CD4-positive, alpha-beta memory T cell (primary cell): ENCODE measurements around the gene RNU4-1. TPM values are rescaled to one million over a fixed set of nuclear protein-coding genes. Genes with fewer than 3 reads are reported as not detected.
A peak's percentile ranks its signal among the peaks of the same experiment; 100 is the strongest.
"Not testable (repeated sequence)": the region's sequence is repeated elsewhere in the genome, so short reads cannot be mapped to it uniquely, and the experiment has no call there.

ENCODE experiments used
- CTCF ChIA-PET: fragments of 350-600 bp; sonication (Branson Sonifier 250); formaldehyde crosslinking; loops from one replicate; lab custom pipeline; 2021; ENCODE audit warnings: inconsistent platforms; ENCODE audit not compliant: partially characterized antibody; lab: Charles Lee
- POLR2A ChIA-PET: fragments of 350-600 bp; sonication (Branson Sonifier 250); formaldehyde crosslinking; loops from one replicate; lab custom pipeline; 2021; ENCODE audit not compliant: partially characterized antibody; lab: Charles Lee
- DNase-seq, 5 donors: peaks; one replicate each; pipeline versions ENCODE4 v3.0.0 to v3.0.0-alpha.2; 2020 to 2022; ENCODE audit warnings: mixed read lengths in 1 of 5
- H3K27ac ChIP-seq: one replicate; pipeline ENCODE4 v1.7.0; 2013; ENCODE audit warnings: low read depth, low read length
- H3K27me3 ChIP-seq: 2 replicates; pipeline ENCODE4 v1.7.0; 2013; ENCODE audit warnings: mild to moderate bottlenecking, low read length, moderate library complexity; ENCODE audit not compliant: insufficient read depth
- H3K36me3 ChIP-seq: 2 replicates; pipeline ENCODE4 v1.7.0; 2013; ENCODE audit warnings: mild to moderate bottlenecking, low read length, moderate library complexity; ENCODE audit not compliant: insufficient read depth
- H3K4me1 ChIP-seq: 2 replicates; pipeline ENCODE4 v1.7.0; 2013; ENCODE audit warnings: mild to moderate bottlenecking, low read length, moderate library complexity; ENCODE audit not compliant: insufficient read depth
- H3K4me3 ChIP-seq, 2 donors: one replicate each; pipeline ENCODE4 v1.7.0; 2013; ENCODE audit warnings: low read length in 2 of 2, mild to moderate bottlenecking in 1 of 2
- H3K9me3 ChIP-seq, 2 donors: one replicate each; pipeline ENCODE4 v1.7.0; 2013; ENCODE audit warnings: low read length in 2 of 2, control low read depth in 1 of 2; ENCODE audit not compliant: control insufficient read depth in 1 of 2
- H3K27ac Mint-ChIP-seq, 7 donors: one replicate each; pipeline ENCODE4 v1.8.0; 2020 to 2021; ENCODE audit warnings: mixed read lengths in 7 of 7, mild to moderate bottlenecking in 6 of 7, inconsistent platforms in 3 of 7, moderate library complexity in 3 of 7
- H3K27me3 Mint-ChIP-seq, 2 donors: one replicate each; pipeline ENCODE4 v1.8.0; 2020 to 2021; ENCODE audit warnings: mixed read lengths in 2 of 2
- H3K36me3 Mint-ChIP-seq, 2 donors: one replicate each; pipeline ENCODE4 v1.8.0; 2020 to 2021; ENCODE audit warnings: mixed read lengths in 2 of 2, inconsistent platforms in 1 of 2, mild to moderate bottlenecking in 1 of 2
- H3K4me1 Mint-ChIP-seq, 4 donors: one replicate each; pipeline ENCODE4 v1.8.0; 2020 to 2021; ENCODE audit warnings: mixed read lengths in 4 of 4, mild to moderate bottlenecking in 1 of 4
- H3K4me3 Mint-ChIP-seq, 8 donors: one replicate each; pipeline ENCODE4 v1.8.0; 2020 to 2021; ENCODE audit warnings: mixed read lengths in 8 of 8, mild to moderate bottlenecking in 7 of 8, moderate library complexity in 6 of 8, inconsistent platforms in 3 of 8
- H3K9me3 Mint-ChIP-seq, 8 donors: one replicate each; pipeline ENCODE4 v1.8.0; 2020 to 2021; ENCODE audit warnings: mixed read lengths in 8 of 8, mild to moderate bottlenecking in 5 of 8, inconsistent platforms in 3 of 8, moderate library complexity in 1 of 8
- intact Hi-C: fragments of 100-400 bp; cut with micrococcal nuclease; formaldehyde crosslinking; loops from one replicate; pipeline ENCODE4 v1.15.1; 2023
- polyA plus RNA-seq, 2 donors: library from polyadenylated mRNA; unstranded; fragments of 300-500 nt; fragmentation: Illumina TruSeq; gene quantifications; one replicate each; pipeline ENCODE4 v1.2.3, GENCODE V29; 2021
- total RNA-seq, 2 experiments: library from RNA; stranded (reverse); gene quantifications; one replicate each; pipeline ENCODE4 v1.2.3, GENCODE V29; 2021

The RNU4-1 gene
- total RNA-seq (1,000 to 10,000 TPM in 1 of 2 experiments, 100 to 1,000 TPM in 1; 925 to 1,200 TPM), polyA plus RNA-seq (not detected)

DNA sequence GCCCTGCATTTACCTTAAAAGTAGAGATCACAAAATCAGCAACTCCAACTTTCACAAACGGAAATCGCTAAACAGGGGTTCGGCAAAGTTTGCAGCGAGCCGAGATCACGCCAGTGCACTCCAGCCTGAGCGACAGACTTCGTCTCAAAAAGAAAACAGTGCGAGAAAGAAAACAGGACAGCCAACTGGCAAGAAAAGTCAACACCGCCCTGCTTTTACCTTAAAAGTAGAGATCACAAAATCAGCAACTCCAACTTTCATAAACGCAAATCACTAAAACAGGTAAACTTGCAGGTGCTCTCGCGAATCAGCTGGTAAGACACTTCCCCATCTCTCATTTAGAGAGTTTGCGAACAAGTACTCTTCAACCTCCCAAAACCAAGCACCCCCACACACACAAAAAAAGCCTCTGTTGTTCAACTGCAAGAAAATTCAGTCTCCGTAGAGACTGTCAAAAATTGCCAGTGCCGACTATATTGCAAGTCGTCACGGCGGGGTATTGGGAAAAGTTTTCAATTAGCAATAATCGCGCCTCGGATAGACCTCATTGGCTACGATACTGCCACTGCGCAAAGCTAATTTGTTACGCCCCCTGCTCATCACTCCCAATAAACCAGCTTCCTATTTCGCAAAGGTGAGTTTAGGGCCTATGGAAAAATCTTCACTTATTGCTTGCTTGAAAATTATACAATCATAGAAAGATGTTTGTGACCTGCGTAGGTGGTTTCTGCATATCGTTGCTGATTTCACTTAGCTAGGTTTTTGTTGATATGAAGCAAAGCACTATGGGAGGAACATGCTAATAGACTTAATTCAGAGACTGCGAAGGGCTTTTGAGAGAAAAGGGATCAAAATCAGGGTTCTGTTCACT, at the start of gene RNU4-1:
TSS of gene RNU4-1 (minus strand) at position 577 of the 871 bp plus-strand sequence.
- Mint-ChIP-seq H3K4me1 (peaks cover 6 to 13% (median 8%) of the 10 kb centered on the region in 4 donors), H3K36me3 (no peaks in the 10 kb centered on the region), H3K27me3 (no peaks in the 10 kb centered on the region), H3K4me3 (no peak within 1 kb of the TSS), H3K9me3 (no peaks in the 10 kb centered on the region), H3K27ac (no peak within 1 kb of the TSS)
- Histone ChIP-seq H3K4me3 (peak within 1 kb of the TSS; percentile 86 to 96), H3K27ac (peak within 1 kb of the TSS; percentile 99), H3K36me3 (no peaks in the 10 kb centered on the region), H3K4me1 (peaks cover 18% of the 10 kb centered on the region), H3K9me3 (no peaks in the 10 kb centered on the region), H3K27me3 (no peaks in the 10 kb centered on the region)
- DNase-seq = peak; percentile 87 to 93 (median 91)
- CTCF ChIA-PET = interaction anchor here (0.7 to 5.8 kb wide), 10 partner anchors 9 to 145 kb away, joined by 3 to 44 read pairs (median 10); partner anchors contain the start of genes PXN, RPLP0 and SIRT4
- POLR2A ChIA-PET = interaction anchor here (0.8 to 6.0 kb wide), 31 partner anchors 10 to 1334 kb away, joined by 3 to 241 read pairs (median 11); partner anchors contain the start of genes BICDL1, COQ5, COX6A1 and DYNLL1
- intact Hi-C loops = loop anchor here (1.0 to 5.0 kb wide), 6 partner anchors 9 to 1494 kb away; partner anchors contain the start of genes COX6A1, PXN, RPLP0 and SIRT4

GRCh38 chr12:120342175-120343038, 49.4 kb upstream of the RNU4-1 start:
- Mint-ChIP-seq H3K4me1 (no peaks in the 10 kb centered on the region), H3K9me3 (peaks cover 0 to 12% (median 11%) of the 10 kb centered on the region in 8 donors), H3K4me3 (no peak overlapping the region), H3K27ac (no peak overlapping the region), H3K36me3 (peaks cover 3 to 6% of the 10 kb centered on the region in 2 donors), H3K27me3 (peaks cover 3 to 8% of the 10 kb centered on the region in 2 donors)
- no peak for DNase-seq
- Histone ChIP-seq H3K4me1 (no peaks in the 10 kb centered on the region), H3K36me3 (no peaks in the 10 kb centered on the region), H3K27me3 (no peaks in the 10 kb centered on the region), H3K27ac (no peak overlapping the region), H3K4me3 (no peak overlapping the region), H3K9me3 (no peaks in the 10 kb centered on the region)
- ChIA-PET POLR2A (no interaction called here), CTCF (interaction anchor here (0.5 kb wide), 1 partner anchor 154 kb away, joined by 3 read pairs; no protein-coding TSS in a partner anchor)
- intact Hi-C loops = no loop called here

DNA sequence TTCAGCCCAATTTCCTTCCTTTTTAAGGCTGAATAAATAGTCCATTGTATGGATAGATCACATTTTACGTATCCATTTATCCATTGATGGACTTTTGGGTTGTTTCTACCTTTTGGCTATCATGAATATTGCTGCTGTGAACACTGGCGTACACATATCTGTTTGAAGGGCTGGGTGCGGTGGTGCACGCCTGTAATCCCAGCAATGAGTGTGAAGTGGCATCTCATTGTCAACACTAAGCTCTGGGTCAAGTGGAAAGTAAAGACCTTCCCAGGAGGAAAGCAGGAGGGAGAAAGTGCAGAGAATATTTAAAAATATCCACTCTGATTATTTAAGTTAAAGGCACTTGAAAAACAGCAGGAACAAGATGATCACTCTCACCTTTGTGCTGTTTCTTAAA, 46.2 kb upstream of the RNU4-1 start:
- H3K36me3 ChIP-seq = no peaks in the 10 kb centered on the region
- H3K27ac Mint-ChIP-seq = peak overlapping the region in 1 of 7 donors; percentile 42
- H3K4me3 Mint-ChIP-seq = no peak overlapping the region
- no peaks in the 10 kb centered on the region for H3K27me3 ChIP-seq
- H3K4me1 ChIP-seq = no peaks in the 10 kb centered on the region
- intact Hi-C loops = no loop called here
- POLR2A ChIA-PET = no interaction called here
- H3K9me3 Mint-ChIP-seq = peaks cover 0 to 26% (median 19%) of the 10 kb centered on the region in 8 donors
- H3K9me3 ChIP-seq = no peaks in the 10 kb centered on the region
- CTCF ChIA-PET = interaction anchor here (0.7 kb wide), 1 partner anchor 12 kb away, joined by 3 read pairs; no protein-coding TSS in a partner anchor
- no peak for DNase-seq
- peaks cover 5 to 8% of the 10 kb centered on the region in 2 donors for H3K27me3 Mint-ChIP-seq
- no peak overlapping the region for H3K4me3 ChIP-seq
- H3K36me3 Mint-ChIP-seq = peaks cover 3 to 8% of the 10 kb centered on the region in 2 donors
- H3K4me1 Mint-ChIP-seq = peaks cover 0 to 2% (median 0%) of the 10 kb centered on the region in 4 donors
- H3K27ac ChIP-seq = no peak overlapping the region

DNA sequence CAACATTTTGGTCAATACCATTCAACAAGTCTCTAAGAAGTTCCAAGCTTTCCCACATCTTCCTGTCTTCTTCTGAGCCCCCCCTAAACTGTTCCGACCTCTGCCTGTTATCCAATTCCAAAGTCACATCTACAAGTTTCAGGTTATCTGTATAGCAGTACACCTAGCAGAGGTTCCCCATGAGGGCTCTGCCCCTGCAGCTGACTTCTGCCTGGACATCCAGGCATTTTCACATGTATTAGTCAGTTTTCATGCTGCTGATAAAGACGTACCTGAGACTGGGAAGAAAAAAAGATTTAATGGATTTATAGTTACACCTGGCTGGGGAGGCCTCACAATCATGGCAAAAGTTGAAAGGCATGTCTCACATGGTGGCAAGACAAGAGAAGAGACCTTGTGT, 44.7 kb upstream of the RNU4-1 start:
- peaks cover 0 to 26% (median 19%) of the 10 kb centered on the region in 8 donors for H3K9me3 Mint-ChIP-seq
- H3K4me3 Mint-ChIP-seq = no peak overlapping the region
- Histone ChIP-seq H3K4me1 (no peaks in the 10 kb centered on the region), H3K4me3 (no peak overlapping the region), H3K27me3 (no peaks in the 10 kb centered on the region), H3K36me3 (no peaks in the 10 kb centered on the region), H3K9me3 (no peaks in the 10 kb centered on the region), H3K27ac (no peak overlapping the region)
- CTCF ChIA-PET = no interaction called here
- H3K27me3 Mint-ChIP-seq = peaks cover 5% of the 10 kb centered on the region in 2 donors
- peaks cover 3 to 8% of the 10 kb centered on the region in 2 donors for H3K36me3 Mint-ChIP-seq
- intact Hi-C loops = no loop called here
- DNase-seq = no peak
- H3K4me1 Mint-ChIP-seq = peaks cover 0 to 2% (median 0%) of the 10 kb centered on the region in 4 donors
- POLR2A ChIA-PET = no interaction called here
- H3K27ac Mint-ChIP-seq = no peak overlapping the region

- CTCF ChIA-PET, H3K27ac ChIP-seq, POLR2A ChIA-PET, H3K4me1 ChIP-seq, H3K4me3 Mint-ChIP-seq, H3K27me3 ChIP-seq, DNase-seq, H3K27me3 Mint-ChIP-seq, H3K36me3 ChIP-seq, H3K36me3 Mint-ChIP-seq, intact Hi-C loops, H3K27ac Mint-ChIP-seq, H3K4me1 Mint-ChIP-seq, H3K4me3 ChIP-seq, H3K9me3 ChIP-seq: not testable (repeated sequence)
- H3K9me3 Mint-ChIP-seq = peaks cover 0 to 26% (median 19%) of the 10 kb centered on the region in 8 donors
Observed at GRCh38 chr12:120336392-120336791, 43.4 kb upstream of the RNU4-1 start.

DNA sequence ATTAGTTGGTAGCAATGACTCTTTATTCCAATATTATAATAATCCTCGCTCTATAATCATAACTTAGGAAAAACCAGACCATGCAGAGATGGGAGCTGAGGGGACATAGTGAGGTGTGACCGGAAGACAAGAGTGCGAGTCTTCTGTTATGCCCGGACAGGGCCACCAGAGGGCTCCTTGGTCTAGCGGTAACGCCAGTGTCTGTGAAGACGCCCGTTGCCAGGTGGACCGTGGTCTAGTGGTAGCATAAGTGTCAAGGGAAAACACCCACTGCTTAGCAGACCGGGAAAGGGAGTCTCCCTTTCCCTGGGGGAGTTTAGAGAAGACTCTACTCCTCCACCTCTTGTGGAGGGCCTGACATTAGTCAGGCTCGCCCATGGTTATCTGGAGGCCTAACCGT, 42.4 kb upstream of the RNU4-1 start:
- H3K4me1 ChIP-seq, H3K4me1 Mint-ChIP-seq, H3K27me3 Mint-ChIP-seq, intact Hi-C loops, POLR2A ChIA-PET, H3K4me3 ChIP-seq, H3K27me3 ChIP-seq, H3K27ac ChIP-seq, H3K36me3 Mint-ChIP-seq, H3K27ac Mint-ChIP-seq, DNase-seq, H3K36me3 ChIP-seq, H3K9me3 ChIP-seq, H3K4me3 Mint-ChIP-seq: not testable (repeated sequence)
- H3K9me3 Mint-ChIP-seq = peaks cover 0 to 26% (median 19%) of the 10 kb centered on the region in 8 donors
- CTCF ChIA-PET = interaction anchor here (0.9 to 1.0 kb wide), 2 partner anchors 11 to 13 kb away, joined by 3 read pairs; no protein-coding TSS in a partner anchor
